Upper lobe of right lung (tissue), 1 donor: ENCODE measurements around the gene ELOVL4. TPM values are rescaled to one million over a fixed set of nuclear protein-coding genes. Genes with fewer than 3 reads are reported as not detected.

Source experiments
- ATAC-seq: fragments of 200-7000 bp; cut with Tn5 transposase; one replicate; pipeline ENCODE4 v1.9.1; 2020; ENCODE audit warnings: mild to moderate bottlenecking, moderate library complexity
- DNase-seq: peaks from one replicate; pipeline ENCODE4 v3.0.0-alpha.2; 2020
- H3K27ac ChIP-seq: fragments of 200-600 bp; one replicate; pipeline ENCODE4 v1.8.0; 2022
- H3K27me3 ChIP-seq: fragments of 200-600 bp; one replicate; pipeline ENCODE4 v1.8.0; 2022; ENCODE audit warnings: mild to moderate bottlenecking
- H3K36me3 ChIP-seq: fragments of 200-600 bp; one replicate; pipeline ENCODE4 v1.8.0; 2022
- H3K4me1 ChIP-seq: fragments of 200-600 bp; one replicate; pipeline ENCODE4 v1.8.0; 2022
- H3K4me3 ChIP-seq: fragments of 200-600 bp; one replicate; pipeline ENCODE4 v1.8.0; 2022; ENCODE audit warnings: mild to moderate bottlenecking
- H3K9me3 ChIP-seq: fragments of 200-600 bp; one replicate; pipeline ENCODE4 v1.8.0; 2022
- CTCF ChIP-seq: fragments of 200-600 bp; IDR thresholded peaks from one replicate; pipeline ENCODE4 v1.8.0; 2022; ENCODE audit warnings: antibody characterized with exemption
- intact Hi-C: fragments of 100-400 bp; cut with DNase I; formaldehyde crosslinking; loops from one replicate; pipeline ENCODE4 v1.11.0; 2022
- total RNA-seq: library from RNA; stranded (reverse); fragmentation: NEBNext Ultra II Directional; extraction: Animal tissue kit (Norgen Biotek cat#: 25700); gene quantifications from one replicate; pipeline ENCODE4 v1.2.1, GENCODE V29; 2021
- donor health status: DM: no; HTN: yes; CAD: no; lungs with severe emphysema.

Gene ELOVL4
- total RNA-seq, 1 donor from 2014 or later, result 0.17 TPM

DNA sequence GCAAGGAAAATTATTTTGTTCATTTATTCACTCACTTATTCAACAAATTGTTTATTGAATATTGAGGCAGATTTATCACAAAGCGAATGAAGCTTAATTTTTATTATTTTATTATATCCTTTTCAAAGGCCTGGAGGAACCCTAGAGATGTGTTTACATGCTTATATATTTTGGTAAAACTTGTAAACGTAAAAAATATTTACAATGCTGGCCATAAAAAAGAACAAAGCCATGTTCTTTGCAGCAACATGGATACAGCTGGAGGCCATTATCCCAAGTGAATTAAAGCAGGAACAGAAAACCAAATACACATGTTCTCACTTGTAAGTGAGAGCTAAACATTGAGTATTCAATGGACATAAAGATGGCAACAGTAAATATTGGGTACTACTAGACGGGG lies 58.8 kb downstream of the ELOVL4 start:
- ATAC-seq, result no peak
- DNase-seq, result no peak
- no peak overlapping the region for H3K27ac ChIP-seq

GRCh38 chr6:79878142-79878748 lies 69.1 kb downstream of the ELOVL4 start:
- no peak for TF ChIP-seq CTCF
- no peak overlapping the region for H3K4me3 ChIP-seq
- no peaks in the 10 kb centered on the region for H3K36me3 ChIP-seq
- ATAC-seq (peak; percentile 48), DNase-seq (no peak)
- H3K27ac ChIP-seq, result no peak overlapping the region
- H3K27me3 ChIP-seq, result no peaks in the 10 kb centered on the region
- no peaks in the 10 kb centered on the region for H3K9me3 ChIP-seq
- intact Hi-C loops, result no loop called here
- no peaks in the 10 kb centered on the region for H3K4me1 ChIP-seq

More for the DNA sequence above, 58.8 kb downstream of the ELOVL4 start:
- Histone ChIP-seq H3K4me3 (no peak overlapping the region), H3K9me3 (no peaks in the 10 kb centered on the region), H3K4me1 (no peaks in the 10 kb centered on the region), H3K27me3 (no peaks in the 10 kb centered on the region), H3K36me3 (no peaks in the 10 kb centered on the region)
- TF ChIP-seq CTCF, result no peak
- intact Hi-C loops, result no loop called here

- Histone ChIP-seq H3K9me3 (no peaks in the 10 kb centered on the region), H3K27ac (no peak overlapping the region), H3K4me3 (no peak overlapping the region), H3K4me1 (no peaks in the 10 kb centered on the region), H3K36me3 (no peaks in the 10 kb centered on the region), H3K27me3 (no peaks in the 10 kb centered on the region)
- ATAC-seq (no peak), DNase-seq (no peak)
- intact Hi-C loops, result no loop called here
- no peak for TF ChIP-seq CTCF
Measured at GRCh38 chr6:79874531-79875134, 72.7 kb downstream of the ELOVL4 start.

DNA sequence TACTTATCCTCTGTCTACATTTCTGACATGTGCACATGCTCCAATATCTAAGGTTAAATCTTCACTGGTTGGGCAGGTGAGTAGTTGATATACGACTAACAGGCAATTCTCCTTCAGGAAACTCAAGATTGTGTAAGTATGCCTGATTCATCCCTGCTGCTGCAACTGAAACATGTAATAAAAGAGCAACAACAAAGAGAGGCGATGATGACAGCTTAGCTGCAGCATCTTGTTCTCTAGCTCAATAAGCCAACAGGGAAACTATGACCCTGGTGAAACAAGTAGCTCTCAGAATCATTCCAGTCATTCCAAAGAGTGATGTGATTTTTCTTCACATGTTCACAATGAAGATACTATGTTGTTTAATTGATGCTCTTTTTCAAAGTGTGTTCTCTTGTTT lies 74.4 kb downstream of the ELOVL4 start:
- intact Hi-C loops, result no loop called here
- Histone ChIP-seq H3K4me3 (no peak overlapping the region), H3K4me1 (no peaks in the 10 kb centered on the region), H3K27ac (no peak overlapping the region), H3K27me3 (no peaks in the 10 kb centered on the region), H3K36me3 (no peaks in the 10 kb centered on the region), H3K9me3 (no peaks in the 10 kb centered on the region)
- DNase-seq, result no peak
- ATAC-seq, result no peak
- TF ChIP-seq CTCF, result no peak

- intact Hi-C loops, result no loop called here
- TF ChIP-seq CTCF, result no peak
Measured at GRCh38 chr6:79872303-79872702, 75.0 kb downstream of the ELOVL4 start.

More at GRCh38 chr6:79872303-79872702, 75.0 kb downstream of the ELOVL4 start:
- Histone ChIP-seq H3K27me3 (no peaks in the 10 kb centered on the region), H3K36me3 (no peaks in the 10 kb centered on the region), H3K4me1 (no peaks in the 10 kb centered on the region), H3K4me3 (no peak overlapping the region), H3K27ac (no peak overlapping the region), H3K9me3 (no peaks in the 10 kb centered on the region)
- DNase-seq, result no peak
- ATAC-seq, result no peak
